HepG2 (cell line): ENCODE results near the gene ENC1. TPM values are rescaled to one million over a fixed set of nuclear protein-coding genes. Genes with fewer than 3 reads are reported as not detected.

Experiments used
- ARID5B ChIP-seq: IDR thresholded peaks from 2 replicates; pipeline ENCODE4 v1.4.0; 2020; ENCODE audit warnings: mild to moderate bottlenecking, missing genetic modification reagents
- ARNTL ChIP-seq: sonication (generic); formaldehyde crosslinking; IDR thresholded peaks from 2 replicates; pipeline ENCODE4 v1.4.0; 2020; ENCODE audit warnings: mild to moderate bottlenecking, missing genetic modification reagents
- BCL6 ChIP-seq: IDR thresholded peaks from 2 replicates; pipeline ENCODE4 v1.6.1; 2016; ENCODE audit warnings: missing genetic modification reagents, missing compliant biosample characterization
- FOXP1 ChIP-seq, 2 experiments: fragments of 450-650 bp in 1 of 2; IDR thresholded peaks; 2 replicates each; pipeline ENCODE4 v1.6.1; 2017 to 2018; ENCODE audit warnings: antibody characterized with exemption in 1 of 2
- PRDM15 ChIP-seq: sonication (generic); formaldehyde crosslinking; IDR thresholded peaks from 2 replicates; pipeline ENCODE4 v1.4.0; 2020; ENCODE audit warnings: missing genetic modification reagents
- RARA ChIP-seq: IDR thresholded peaks from 2 replicates; pipeline ENCODE4 v1.6.1; 2016; ENCODE audit warnings: missing genetic modification reagents, missing compliant biosample characterization
- UBTF ChIP-seq: sonication (generic); formaldehyde crosslinking; IDR thresholded peaks from 2 replicates; pipeline ENCODE4 v1.4.0; 2020; ENCODE audit warnings: mild to moderate bottlenecking, missing genetic modification reagents
- polyA plus RNA-seq, 8 experiments: library from polyadenylated mRNA; depleted of rRNA in 3 of 8; stranded (reverse) in 7 of 8; unstranded in 1 of 8; fragments of >200 nt; fragmentation: Illumina TruSeq in 4 of 8; extraction: Trizol in 4 of 8; gene quantifications; 2 replicates each; pipeline versions ENCODE4 v1.2.1 to v1.2.3, GENCODE V29; 2011 to 2016; ENCODE audit warnings: low read depth in 4 of 8, missing spikeins in 1 of 8, mixed read lengths in 1 of 8; ENCODE audit not compliant: insufficient read depth in 1 of 8
- total RNA-seq, 5 experiments: library from RNA; depleted of rRNA; stranded (reverse); fragments of >200 nt; fragmentation: Illumina TruSeq; extraction: Trizol; gene quantifications; 2 replicates each; pipeline ENCODE4 v1.2.3, GENCODE V29; 2016; ENCODE audit warnings: low read depth in 1 of 5

The ENC1 gene
- total and polyA plus RNA-seq, 2 of the 13 experiments (the other 11 are each of a cell fraction or from before 2014, with no cell fraction given): 63.8 to 64.4 TPM

- TF ChIP-seq FOXP1 (IDR thresholded peaks at IDR 0.05): no peak
- no peak for TF ChIP-seq FOXP1 (CRISPR knock-in tag; IDR thresholded peaks at IDR 0.05)
- TF ChIP-seq BCL6 (CRISPR knock-in tag): peak; percentile 80
- TF ChIP-seq PRDM15 (CRISPR knock-in tag): no peak
- no peak for TF ChIP-seq ARNTL (CRISPR knock-in tag)
- no peak for TF ChIP-seq ARID5B (CRISPR knock-in tag)
- peak; percentile 32; the same call in 1 of the 2 replicates for TF ChIP-seq RARA (CRISPR knock-in tag)
- no peak for TF ChIP-seq UBTF
Measured at GRCh38 chr5:74686962-74687751, 46.6 kb upstream of the ENC1 start (continued).
